Measurements from ENCODE around the gene CD302. TPM values are rescaled to one million over a fixed set of nuclear protein-coding genes. Genes with fewer than 3 reads are reported as not detected.

Gene CD302
- total RNA-seq, 1 donor from 2014 or later = 0.41 TPM

DNA sequence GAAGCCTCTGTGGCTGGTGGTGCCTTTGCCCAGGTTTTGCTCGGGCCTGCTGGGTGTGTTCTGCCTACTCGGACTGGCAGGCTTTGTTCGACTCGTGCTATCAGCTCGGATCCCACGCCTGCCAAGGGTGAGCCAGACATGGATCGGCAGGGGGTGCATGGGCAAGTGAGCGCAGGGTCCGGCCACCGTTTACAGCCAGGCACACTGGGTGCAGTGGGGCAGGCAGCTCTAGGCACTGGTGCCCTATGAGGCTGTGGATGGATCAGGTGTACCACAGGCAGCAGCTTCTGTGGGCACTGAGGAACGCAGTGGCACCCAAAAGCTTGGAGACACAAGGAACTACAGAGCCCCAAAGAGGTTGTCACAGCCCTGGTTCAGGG, 60.1 kb downstream of the CD302 start:
- no peak overlapping the region for H3K4me3 ChIP-seq (ENCODE audit: insufficient read depth, low read depth, low read length)
- no peaks in the 10 kb centered on the region for H3K27me3 ChIP-seq (ENCODE audit: insufficient read depth, low read length)
- no peak overlapping the region for H3K27ac ChIP-seq (ENCODE audit: low read depth, low read length)
- peaks cover 96% of the 10 kb centered on the region for H4K20me1 ChIP-seq (ENCODE audit: insufficient read depth, low read length)
- no peak for TF ChIP-seq EZH2 (IDR thresholded peaks at IDR 0.05; ENCODE audit: insufficient read depth, low read length)
- peaks cover 100% of the 10 kb centered on the region for H3K79me2 ChIP-seq (ENCODE audit: insufficient read depth, low read length)
- Mint-ChIP-seq H3K27ac (ENCODE audit: unreplicated experiment) (no peak overlapping the region), H3K4me1 (ENCODE audit: low read depth, unreplicated experiment) (peaks cover 34% of the 10 kb centered on the region), H3K4me3 (ENCODE audit: unreplicated experiment) (no peak overlapping the region), H3K36me3 (ENCODE audit: low read depth, unreplicated experiment) (peaks cover 27% of the 10 kb centered on the region), H3K27me3 (ENCODE audit: low read depth, unreplicated experiment) (no peaks in the 10 kb centered on the region), H3K9me3 (ENCODE audit: unreplicated experiment) (no peaks in the 10 kb centered on the region)
- DNase-seq (ENCODE audit: low read depth) (no peak), FAIRE-seq (no peak)
- no peak overlapping the region for H3K4me2 ChIP-seq (ENCODE audit: low read length)
- no peaks in the 10 kb centered on the region for H3K9me3 ChIP-seq (ENCODE audit: insufficient read depth, low read depth, low read length)
- peaks cover 30% of the 10 kb centered on the region for H3K36me3 ChIP-seq (ENCODE audit: insufficient read depth, low read length)
- H2AFZ ChIP-seq (ENCODE audit: low read depth, low read length) = no peak overlapping the region
- no peak overlapping the region for H3K9ac ChIP-seq (ENCODE audit: low read length)
- peaks cover 6% of the 10 kb centered on the region for H3K4me1 ChIP-seq (ENCODE audit: insufficient read depth, low read length)

- Histone ChIP-seq H3K27ac (ENCODE audit: low read depth, low read length) (peak overlapping the region; percentile 1), H3K9me3 (ENCODE audit: insufficient read depth, low read depth, low read length) (no peaks in the 10 kb centered on the region), H3K4me3 (ENCODE audit: insufficient read depth, low read depth, low read length) (no peak overlapping the region), H3K4me2 (ENCODE audit: low read length) (no peak overlapping the region), H3K79me2 (ENCODE audit: insufficient read depth, low read length) (peaks cover 100% of the 10 kb centered on the region), H3K27me3 (ENCODE audit: insufficient read depth, low read length) (no peaks in the 10 kb centered on the region), H3K9ac (ENCODE audit: low read length) (no peak overlapping the region), H4K20me1 (ENCODE audit: insufficient read depth, low read length) (peaks cover 95% of the 10 kb centered on the region), H3K36me3 (ENCODE audit: insufficient read depth, low read length) (peaks cover 32% of the 10 kb centered on the region), H3K4me1 (ENCODE audit: insufficient read depth, low read length) (peaks cover 6% of the 10 kb centered on the region), H2AFZ (ENCODE audit: low read depth, low read length) (no peak overlapping the region)
- TF ChIP-seq EZH2 (IDR thresholded peaks at IDR 0.05; ENCODE audit: insufficient read depth, low read length) = no peak
- no peak for TF ChIP-seq CTCF (IDR thresholded peaks at IDR 0.05; ENCODE audit: insufficient read depth, low read depth, low read length)
- FAIRE-seq = no peak
- Mint-ChIP-seq H3K4me3 (ENCODE audit: unreplicated experiment) (no peak overlapping the region), H3K27me3 (ENCODE audit: low read depth, unreplicated experiment) (no peaks in the 10 kb centered on the region), H3K36me3 (ENCODE audit: low read depth, unreplicated experiment) (peaks cover 26% of the 10 kb centered on the region), H3K4me1 (ENCODE audit: low read depth, unreplicated experiment) (peaks cover 34% of the 10 kb centered on the region), H3K27ac (ENCODE audit: unreplicated experiment) (peak overlapping the region; percentile 66), H3K9me3 (ENCODE audit: unreplicated experiment) (no peaks in the 10 kb centered on the region)
- DNase-seq (ENCODE audit: low read depth) = peak; percentile 42
Measured at GRCh38 chr2:159737292-159737916, 60.6 kb downstream of the CD302 start.

DNA sequence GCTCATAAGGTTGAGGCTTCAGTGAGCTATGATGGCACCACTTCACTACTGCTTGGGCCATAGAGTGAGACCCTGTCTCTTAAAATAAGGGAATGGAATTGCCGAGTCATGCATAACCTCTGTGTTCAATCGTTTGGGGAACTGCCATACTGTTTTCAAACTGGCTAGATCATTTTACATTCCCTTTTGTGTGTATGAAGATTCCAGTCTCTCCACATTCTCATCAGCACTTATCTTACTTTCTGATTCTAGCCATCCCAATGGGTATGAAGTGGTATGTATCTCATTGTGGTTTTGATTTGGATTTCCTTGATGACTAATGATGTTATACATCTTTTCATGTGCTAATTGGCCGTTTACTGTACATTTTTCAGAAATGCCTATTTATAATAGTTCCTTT, 62.0 kb downstream of the CD302 start:
- peaks cover 83% of the 10 kb centered on the region for H4K20me1 ChIP-seq (ENCODE audit: insufficient read depth, low read length)
- FAIRE-seq (no peak), DNase-seq (ENCODE audit: low read depth) (peak; percentile 81)
- Mint-ChIP-seq H3K9me3 (ENCODE audit: unreplicated experiment) (no peaks in the 10 kb centered on the region), H3K4me1 (ENCODE audit: low read depth, unreplicated experiment) (peaks cover 31% of the 10 kb centered on the region), H3K27ac (ENCODE audit: unreplicated experiment) (no peak overlapping the region), H3K27me3 (ENCODE audit: low read depth, unreplicated experiment) (no peaks in the 10 kb centered on the region), H3K4me3 (ENCODE audit: unreplicated experiment) (peak overlapping the region; percentile 23), H3K36me3 (ENCODE audit: low read depth, unreplicated experiment) (peaks cover 24% of the 10 kb centered on the region)
- H3K4me3 ChIP-seq (ENCODE audit: insufficient read depth, low read depth, low read length) = no peak overlapping the region
- no peak for TF ChIP-seq CTCF (IDR thresholded peaks at IDR 0.05; ENCODE audit: insufficient read depth, low read depth, low read length)
- TF ChIP-seq EZH2 (IDR thresholded peaks at IDR 0.05; ENCODE audit: insufficient read depth, low read length) = no peak
- H3K79me2 ChIP-seq (ENCODE audit: insufficient read depth, low read length) = peaks cover 98% of the 10 kb centered on the region
- peaks cover 6% of the 10 kb centered on the region for H3K4me1 ChIP-seq (ENCODE audit: insufficient read depth, low read length)
- H3K9me3 ChIP-seq (ENCODE audit: insufficient read depth, low read depth, low read length) = no peaks in the 10 kb centered on the region
- H3K9ac ChIP-seq (ENCODE audit: low read length) = peak overlapping the region; percentile 0
- peaks cover 36% of the 10 kb centered on the region for H3K36me3 ChIP-seq (ENCODE audit: insufficient read depth, low read length)
- H3K4me2 ChIP-seq (ENCODE audit: low read length) = peak overlapping the region; percentile 4
- H3K27me3 ChIP-seq (ENCODE audit: insufficient read depth, low read length) = no peaks in the 10 kb centered on the region
- H3K27ac ChIP-seq (ENCODE audit: low read depth, low read length) = peak overlapping the region; percentile 33
- H2AFZ ChIP-seq (ENCODE audit: low read depth, low read length) = no peak overlapping the region

Data from astrocyte (in vitro differentiated cells and primary cell).